ENCODE results near the gene ZNF787.

Gene ZNF787

DNA sequence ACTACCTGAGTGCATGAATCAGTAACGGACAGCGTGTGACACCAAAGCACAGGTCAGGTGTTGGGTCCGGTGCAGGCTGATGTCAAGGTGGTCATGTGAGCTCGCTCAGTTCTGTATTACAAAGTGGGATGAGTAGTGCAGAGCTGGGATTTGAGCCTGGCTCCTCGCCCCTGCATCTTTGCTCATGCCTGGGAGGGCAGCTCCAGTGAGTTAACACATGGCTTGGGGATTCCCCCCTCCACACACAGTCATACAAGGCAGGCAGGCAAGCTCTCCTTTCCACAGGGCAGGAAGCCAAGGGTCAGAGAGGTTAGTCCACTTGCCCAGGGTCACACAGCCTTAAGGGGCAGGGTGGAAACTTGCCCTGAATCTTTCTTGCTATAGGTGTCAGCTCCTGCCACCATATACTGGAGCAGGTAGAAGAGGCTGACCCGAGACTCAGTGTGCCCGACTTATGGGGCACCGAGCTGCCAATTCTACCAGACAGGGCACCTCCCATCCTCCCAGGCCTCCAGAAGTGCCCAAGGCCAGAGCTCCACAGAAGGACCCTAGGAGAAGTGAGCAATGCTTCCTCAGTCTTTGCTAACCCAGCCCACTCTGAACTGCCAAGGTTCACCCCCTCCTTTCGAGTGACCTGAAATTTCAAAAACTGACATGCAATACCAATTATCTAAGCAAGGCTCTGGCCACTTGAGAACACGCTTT, 35.4 kb downstream of the ZNF787 start:
- no peak for DNase-seq

DNA sequence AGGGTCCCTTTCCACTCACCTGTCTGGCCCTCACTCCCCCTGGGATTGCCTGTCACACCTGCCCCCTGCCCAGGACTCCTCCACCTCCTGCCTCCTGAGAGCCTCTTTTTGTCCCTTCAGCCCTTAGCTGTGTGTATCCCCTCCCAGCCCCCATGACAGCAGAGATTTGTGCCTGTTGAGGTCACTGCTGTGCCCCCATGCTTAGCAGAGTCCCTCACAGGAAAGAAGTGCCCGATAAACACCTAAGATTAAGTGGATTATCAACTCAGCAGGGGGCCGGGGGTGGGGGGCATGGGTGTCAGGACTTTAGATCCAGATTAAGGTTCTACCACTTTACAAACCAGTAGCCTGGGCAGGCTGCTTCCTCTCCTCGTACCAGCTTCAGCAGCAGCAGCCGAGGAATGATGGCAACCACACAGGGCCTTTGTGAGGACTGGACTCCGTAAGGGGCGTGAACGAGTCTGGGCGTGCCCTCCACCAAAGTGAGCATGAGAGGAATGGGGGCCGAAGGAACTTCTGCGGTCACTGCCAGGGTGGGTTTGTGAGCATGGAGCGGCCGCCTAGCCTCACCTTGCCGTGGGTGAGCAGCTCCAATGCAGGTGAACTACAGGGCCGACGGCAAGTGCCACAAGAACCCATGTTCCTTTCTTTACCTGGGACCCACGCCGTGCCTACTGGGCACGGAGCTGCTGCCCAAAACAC, 36.1 kb downstream of the ZNF787 start:
- no peak for DNase-seq

DNA sequence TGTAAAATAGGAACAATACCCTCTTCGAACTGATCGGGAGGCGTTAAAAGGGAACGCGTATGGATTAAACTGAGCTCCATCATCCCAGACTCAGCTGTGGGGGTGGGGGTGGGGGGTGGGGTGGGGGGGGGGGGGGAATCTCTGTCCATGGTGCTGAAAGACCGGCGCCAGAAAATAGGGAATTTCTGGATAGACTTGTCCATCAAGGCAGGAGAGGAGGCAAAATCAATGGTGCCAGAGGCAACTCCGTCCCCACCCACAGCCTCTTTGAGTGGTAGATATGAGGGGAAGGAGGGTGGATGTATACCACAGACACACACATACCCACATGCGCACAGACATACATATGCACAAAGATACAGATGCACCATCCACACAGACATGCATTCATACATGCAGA, 37.4 kb downstream of the ZNF787 start:
- no peak for DNase-seq

DNA sequence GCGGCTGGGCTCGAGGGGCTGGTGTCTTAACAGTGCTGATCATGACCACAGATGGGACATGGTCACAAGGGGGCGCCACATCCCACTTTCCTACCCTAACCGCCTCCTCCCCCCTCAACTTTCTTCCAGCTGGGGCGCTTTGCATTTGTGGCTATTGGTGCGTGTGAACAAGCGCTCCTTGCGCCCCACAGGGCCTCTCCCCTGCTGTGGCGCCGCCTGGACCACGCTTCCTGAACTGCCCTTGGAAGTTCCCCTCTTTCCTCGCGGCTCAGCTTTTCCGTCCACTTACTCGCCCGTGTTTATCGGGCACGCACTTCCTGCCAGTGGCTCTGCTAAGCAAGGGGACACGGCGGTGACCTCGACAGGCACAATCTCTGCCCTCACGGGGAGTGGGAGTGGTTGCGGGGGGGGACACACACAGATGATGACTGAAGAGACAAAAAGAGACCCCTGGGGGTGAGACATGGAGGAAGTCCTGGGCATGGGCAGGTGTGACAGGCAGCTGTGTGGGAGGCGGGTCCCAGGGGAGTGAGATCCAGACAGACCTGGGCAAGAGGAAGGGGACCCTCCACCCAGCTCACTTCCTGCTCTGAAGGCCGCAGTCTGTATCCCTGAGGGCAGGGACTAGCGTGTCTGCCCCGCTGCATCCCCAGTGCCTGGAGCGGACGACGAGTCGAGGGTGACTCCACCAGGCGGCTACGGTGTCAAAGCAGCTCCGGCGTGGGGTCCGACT, 40.3 kb downstream of the ZNF787 start:
- peak; percentile 13 for DNase-seq

DNA sequence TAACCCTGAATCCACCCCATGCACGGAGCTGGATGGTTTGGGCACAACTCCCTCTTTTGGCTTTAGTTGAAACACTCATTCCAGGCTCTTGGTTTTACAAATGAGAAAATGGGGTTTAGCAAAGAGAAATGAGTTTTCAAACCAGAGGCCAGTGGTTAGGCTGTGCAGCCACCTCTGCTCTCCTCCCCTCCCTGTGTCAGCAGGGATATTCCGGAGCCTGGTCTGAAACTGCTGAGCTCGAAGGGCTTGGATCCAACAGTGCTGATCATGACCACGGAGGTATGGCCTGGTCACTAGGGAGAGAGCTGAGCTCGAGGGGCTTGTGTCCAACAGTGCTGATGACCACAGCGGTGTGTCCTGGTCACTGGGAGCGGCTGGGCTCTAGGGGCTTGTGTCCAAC, 41.5 kb downstream of the ZNF787 start:
- no peak for DNase-seq

DNA sequence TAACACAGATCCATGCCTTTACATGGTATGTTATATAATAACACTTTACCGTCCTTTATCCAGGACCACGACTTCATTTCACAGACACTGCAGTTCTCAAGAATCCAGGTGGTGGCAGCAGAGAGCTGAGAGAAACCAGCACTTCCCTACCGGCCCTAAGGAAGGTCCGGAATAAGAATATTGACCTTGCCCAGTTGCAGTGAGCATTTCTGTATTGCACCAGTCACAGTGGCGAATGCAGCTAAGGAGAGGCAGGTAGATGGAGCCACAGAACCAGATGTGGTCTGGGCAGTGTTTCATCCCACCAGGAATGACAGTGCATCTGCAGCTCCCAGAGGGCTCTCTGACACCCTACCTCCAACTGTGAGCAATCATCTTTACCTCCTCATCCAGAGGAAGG, 44.6 kb downstream of the ZNF787 start:
- DNase-seq, result peak; percentile 21

DNA sequence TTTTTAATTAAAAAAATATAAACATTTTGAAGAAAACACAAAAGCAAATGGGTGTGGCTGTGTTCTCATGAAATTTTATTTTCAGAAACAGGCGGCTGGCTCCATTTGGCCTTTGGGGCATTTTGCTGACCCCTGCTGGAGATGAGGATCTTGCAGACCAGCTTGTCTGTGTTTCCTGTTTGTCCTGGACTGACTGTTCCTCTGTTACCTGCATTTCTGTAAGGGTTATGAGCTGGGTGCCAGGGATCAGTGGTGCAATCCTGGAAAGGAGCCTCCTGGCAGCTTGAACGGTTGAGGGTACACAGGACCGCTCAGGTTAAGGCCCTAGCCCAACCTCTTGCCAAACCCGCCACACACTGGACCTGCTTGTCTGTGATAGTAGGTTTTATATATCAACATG, 49.9 kb downstream of the ZNF787 start:
- DNase-seq, result no peak

DNA sequence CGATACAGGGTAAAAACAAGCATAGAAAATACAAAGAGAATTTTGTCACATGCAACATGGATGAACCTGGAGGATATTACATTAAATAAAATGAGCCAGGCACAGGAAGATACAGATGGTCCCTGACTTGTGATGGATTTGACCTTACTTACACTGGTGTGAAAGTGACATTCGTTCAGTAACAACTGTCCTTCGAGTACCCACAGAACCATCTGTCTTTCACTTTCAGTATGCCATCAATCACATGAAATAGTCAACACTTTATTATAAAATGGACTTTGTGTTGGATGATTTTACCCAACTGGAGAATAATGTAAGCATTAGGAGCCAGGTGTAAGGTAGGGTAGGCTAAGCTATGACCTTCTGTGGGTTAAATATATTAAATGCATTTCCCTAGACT, 51.5 kb downstream of the ZNF787 start:
- DNase-seq, result no peak

DNA sequence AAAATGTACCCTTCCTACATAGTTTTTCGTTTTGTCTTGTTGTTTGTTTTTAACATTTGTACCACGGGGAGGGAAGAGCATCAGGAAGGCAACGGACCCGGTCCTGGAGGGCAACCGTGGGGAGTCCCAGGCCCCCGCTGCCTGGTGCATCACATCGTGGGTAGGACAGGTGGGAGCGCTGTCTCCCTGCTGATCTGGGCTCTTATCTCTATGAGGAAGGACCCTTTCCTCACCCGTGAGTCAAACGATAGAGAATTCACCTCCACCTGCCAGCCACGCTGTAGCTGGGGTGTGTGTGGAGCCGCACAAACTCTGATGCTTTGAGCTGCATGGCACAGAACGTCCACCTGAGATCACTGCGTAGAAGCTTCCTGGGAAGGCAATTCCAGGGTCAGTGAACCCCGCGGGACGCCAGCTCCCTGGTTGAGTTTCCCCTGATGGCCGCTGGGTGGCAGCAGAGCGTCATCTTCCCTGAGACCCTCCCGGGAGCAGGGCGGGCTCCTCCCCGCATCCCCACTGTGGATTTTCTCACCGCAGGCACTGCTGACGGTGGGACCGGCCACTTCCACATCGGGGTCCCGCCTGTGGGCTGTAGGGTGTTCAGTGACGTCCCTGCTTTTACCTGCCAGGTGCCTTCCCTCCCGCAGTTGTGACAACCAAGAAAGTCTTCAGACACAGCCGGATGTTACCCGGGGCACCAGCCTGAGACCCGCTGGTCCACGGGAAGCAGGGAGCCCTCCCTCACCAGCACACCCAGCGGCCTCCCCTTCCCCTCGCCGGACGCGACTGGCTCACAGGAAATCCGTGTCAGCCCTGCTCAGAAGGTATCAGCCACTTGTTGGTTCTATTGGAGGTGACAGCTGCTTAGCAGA, 54.7 kb downstream of the ZNF787 start:
- DNase-seq, result peak; percentile 24

DNA sequence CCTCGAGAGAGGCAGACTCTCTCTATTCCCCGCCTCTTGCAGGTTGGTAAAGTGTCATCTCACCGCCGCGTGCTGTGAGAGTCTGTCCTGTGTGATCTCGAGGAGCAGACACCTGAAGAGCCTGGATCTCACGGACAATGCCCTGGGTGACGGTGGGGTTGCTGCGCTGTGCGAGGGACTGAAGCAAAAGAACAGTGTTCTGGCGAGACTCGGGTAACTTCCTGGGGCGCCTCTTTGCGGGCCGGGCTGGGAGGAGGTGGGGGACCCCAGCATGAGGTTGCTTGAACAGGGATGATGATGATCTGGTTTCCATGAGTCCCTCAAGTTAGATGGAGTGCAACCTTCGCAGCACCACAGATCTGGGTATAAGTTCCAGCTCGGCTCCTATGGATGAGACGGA, 67.5 kb downstream of the ZNF787 start:
- no peak for DNase-seq

Measured in NCI-H1092 treated with DMSO at 0.1 percent for 48 hours (cell line).